Karpas-422 (cell line): ENCODE measurements around the gene COL15A1. TPM values are rescaled to one million over a fixed set of nuclear protein-coding genes. Genes with fewer than 3 reads are reported as not detected.
A peak's percentile ranks its signal among the peaks of the same experiment; 100 is the strongest.

Source experiments
- DNase-seq: peaks from one replicate; pipeline ENCODE4 v3.0.0-alpha.2; 2015
- H2AFZ ChIP-seq: fragments of 200-600 bp; sonication (generic); 2 replicates; pipeline ENCODE4 v1.6.1; 2014; ENCODE audit warnings: antibody characterized with exemption, low read length, mixed read lengths
- H3K27ac ChIP-seq: fragments of 200-600 bp; sonication (generic); 2 replicates; pipeline ENCODE4 v1.5.1; 2014; ENCODE audit warnings: mild to moderate bottlenecking, low read length, moderate library complexity
- H3K27me3 ChIP-seq: fragments of 200-600 bp; sonication (generic); 2 replicates; pipeline ENCODE4 v1.6.1; 2014; ENCODE audit warnings: low read length, mixed read lengths
- H3K36me3 ChIP-seq: fragments of 200-600 bp; sonication (generic); 2 replicates; pipeline ENCODE4 v1.6.1; 2014; ENCODE audit warnings: low read length, mixed read lengths; ENCODE audit not compliant: insufficient read depth
- H3K4me1 ChIP-seq: fragments of 200-600 bp; sonication (generic); 2 replicates; pipeline ENCODE4 v1.6.1; 2014; ENCODE audit warnings: mild to moderate bottlenecking, low read length, mixed read lengths
- H3K4me2 ChIP-seq: fragments of 200-600 bp; sonication (generic); 2 replicates; pipeline ENCODE4 v1.6.1; 2014; ENCODE audit warnings: low read length, low read depth, mild to moderate bottlenecking; ENCODE audit not compliant: poor library complexity, severe bottlenecking
- H3K4me3 ChIP-seq: fragments of 200-600 bp; sonication (generic); 2 replicates; pipeline ENCODE4 v1.5.1; 2014; ENCODE audit warnings: mild to moderate bottlenecking, antibody characterized with exemption, low read length, mixed read lengths
- H3K79me2 ChIP-seq: fragments of 200-600 bp; sonication (generic); 2 replicates; pipeline ENCODE4 v1.6.1; 2014; ENCODE audit warnings: mild to moderate bottlenecking, low read length, mixed read lengths
- H3K9ac ChIP-seq: fragments of 200-600 bp; sonication (generic); 2 replicates; pipeline ENCODE4 v1.6.0; 2014; ENCODE audit warnings: low read length
- H3K9me2 ChIP-seq: fragments of 200-600 bp; sonication (generic), shearing (Covaris generic); replicated peaks from 2 replicates; pipeline ENCODE4 v1.6.0; 2014; ENCODE audit warnings: mild to moderate bottlenecking, low read length, moderate library complexity; ENCODE audit not compliant: insufficient read depth
- H3K9me3 ChIP-seq: fragments of 300-700, 200-600 bp; sonication (generic); 2 replicates; pipeline ENCODE4 v1.6.1; 2014; ENCODE audit warnings: low read length, mixed read lengths
- H4K20me1 ChIP-seq: fragments of 200-600 bp; sonication (generic); 2 replicates; pipeline ENCODE4 v1.6.1; 2014; ENCODE audit warnings: mild to moderate bottlenecking, antibody characterized with exemption, low read length, low read depth; ENCODE audit not compliant: insufficient read depth
- total RNA-seq: library from RNA; depleted of rRNA; stranded (reverse); fragments of >200 nt; shearing (Covaris generic); gene quantifications from 2 replicates; pipeline ENCODE4 v1.2.3, GENCODE V29; 2014; ENCODE audit warnings: low replicate concordance

COL15A1 gene
- total RNA-seq, 1 experiment from 2014 or later: 0.93 TPM

GRCh38 chr9:99062549-99062948 lies 118.8 kb downstream of the COL15A1 start:
- no peak overlapping the region for H3K9ac ChIP-seq
- H3K9me3 ChIP-seq: no peaks in the 10 kb centered on the region
- H3K27me3 ChIP-seq: no peaks in the 10 kb centered on the region
- H3K36me3 ChIP-seq: no peaks in the 10 kb centered on the region
- H2AFZ ChIP-seq: no peak overlapping the region
- no peak for DNase-seq
- H3K79me2 ChIP-seq: no peaks in the 10 kb centered on the region
- no peak overlapping the region for H3K4me2 ChIP-seq
- H3K4me3 ChIP-seq: no peak overlapping the region
- no peaks in the 10 kb centered on the region for H3K9me2 ChIP-seq
- no peak overlapping the region for H3K27ac ChIP-seq
- no peaks in the 10 kb centered on the region for H4K20me1 ChIP-seq
- peaks cover 34% of the 10 kb centered on the region for H3K4me1 ChIP-seq

GRCh38 chr9:99063522-99063921 lies 119.8 kb downstream of the COL15A1 start:
- Histone ChIP-seq H3K27ac (no peak overlapping the region), H4K20me1 (no peaks in the 10 kb centered on the region), H3K9me3 (no peaks in the 10 kb centered on the region), H3K4me2 (no peak overlapping the region), H3K9me2 (no peaks in the 10 kb centered on the region), H3K4me3 (no peak overlapping the region), H3K36me3 (no peaks in the 10 kb centered on the region), H3K79me2 (no peaks in the 10 kb centered on the region), H3K4me1 (peaks cover 24% of the 10 kb centered on the region), H3K27me3 (no peaks in the 10 kb centered on the region), H2AFZ (no peak overlapping the region), H3K9ac (no peak overlapping the region)
- DNase-seq: no peak

GRCh38 chr9:99066571-99066970 lies 122.9 kb downstream of the COL15A1 start:
- no peaks in the 10 kb centered on the region for H3K36me3 ChIP-seq
- no peaks in the 10 kb centered on the region for H3K79me2 ChIP-seq
- H3K9ac ChIP-seq: no peak overlapping the region
- DNase-seq: no peak
- no peak overlapping the region for H3K4me3 ChIP-seq
- H3K9me2 ChIP-seq: no peaks in the 10 kb centered on the region
- H3K9me3 ChIP-seq: no peaks in the 10 kb centered on the region
- H4K20me1 ChIP-seq: no peaks in the 10 kb centered on the region
- no peak overlapping the region for H3K27ac ChIP-seq
- no peak overlapping the region for H3K4me2 ChIP-seq
- H3K27me3 ChIP-seq: no peaks in the 10 kb centered on the region
- no peak overlapping the region for H2AFZ ChIP-seq
- peaks cover 27% of the 10 kb centered on the region for H3K4me1 ChIP-seq

- Histone ChIP-seq H3K36me3 (no peaks in the 10 kb centered on the region), H3K4me1 (peaks cover 30% of the 10 kb centered on the region), H3K27me3 (no peaks in the 10 kb centered on the region), H3K9me2 (no peaks in the 10 kb centered on the region), H4K20me1 (no peaks in the 10 kb centered on the region), H3K4me3 (no peak overlapping the region), H3K9me3 (no peaks in the 10 kb centered on the region), H3K9ac (no peak overlapping the region), H3K4me2 (no peak overlapping the region), H2AFZ (no peak overlapping the region), H3K79me2 (no peaks in the 10 kb centered on the region), H3K27ac (no peak overlapping the region)
- no peak for DNase-seq
Observed at GRCh38 chr9:99069075-99069474, 125.4 kb downstream of the COL15A1 start.

GRCh38 chr9:99069546-99069945 lies 125.8 kb downstream of the COL15A1 start:
- no peaks in the 10 kb centered on the region for H3K9me3 ChIP-seq
- H3K9ac ChIP-seq: no peak overlapping the region
- H3K4me2 ChIP-seq: no peak overlapping the region
- peaks cover 30% of the 10 kb centered on the region for H3K4me1 ChIP-seq
- H3K79me2 ChIP-seq: no peaks in the 10 kb centered on the region
- H3K27ac ChIP-seq: no peak overlapping the region
- H3K36me3 ChIP-seq: no peaks in the 10 kb centered on the region
- DNase-seq: no peak
- no peaks in the 10 kb centered on the region for H3K27me3 ChIP-seq
- no peak overlapping the region for H3K4me3 ChIP-seq
- no peaks in the 10 kb centered on the region for H3K9me2 ChIP-seq
- H2AFZ ChIP-seq: no peak overlapping the region
- no peaks in the 10 kb centered on the region for H4K20me1 ChIP-seq

- H3K4me3 ChIP-seq: peak overlapping the region; percentile 42
- no peaks in the 10 kb centered on the region for H3K27me3 ChIP-seq
- H4K20me1 ChIP-seq: no peaks in the 10 kb centered on the region
- no peak overlapping the region; the same call in 1 of the 2 replicates for H3K27ac ChIP-seq
- no peak overlapping the region for H3K9ac ChIP-seq
- no peaks in the 10 kb centered on the region for H3K36me3 ChIP-seq
- peak overlapping the region; percentile 82 for H2AFZ ChIP-seq
- peaks cover 30% of the 10 kb centered on the region for H3K4me1 ChIP-seq
- DNase-seq: peak; percentile 72
- H3K9me3 ChIP-seq: no peaks in the 10 kb centered on the region
- no peaks in the 10 kb centered on the region for H3K79me2 ChIP-seq
- H3K4me2 ChIP-seq: peak overlapping the region; percentile 50
- H3K9me2 ChIP-seq: no peaks in the 10 kb centered on the region
Observed at GRCh38 chr9:99070681-99071080, 127.0 kb downstream of the COL15A1 start.

GRCh38 chr9:99071313-99072039 lies 127.8 kb downstream of the COL15A1 start:
- H3K27ac ChIP-seq: no peak overlapping the region
- H3K36me3 ChIP-seq: no peaks in the 10 kb centered on the region
- H3K4me1 ChIP-seq: peaks cover 32% of the 10 kb centered on the region
- no peaks in the 10 kb centered on the region for H4K20me1 ChIP-seq
- peak overlapping the region; percentile 82 for H2AFZ ChIP-seq
- H3K79me2 ChIP-seq: no peaks in the 10 kb centered on the region
- peak overlapping the region; percentile 50 for H3K4me2 ChIP-seq
- H3K9me3 ChIP-seq: no peaks in the 10 kb centered on the region
- H3K9ac ChIP-seq: peak overlapping the region; percentile 26; the same call in 1 of the 2 replicates
- H3K4me3 ChIP-seq: peak overlapping the region; percentile 42
- H3K27me3 ChIP-seq: no peaks in the 10 kb centered on the region
- H3K9me2 ChIP-seq: no peaks in the 10 kb centered on the region
- no peak for DNase-seq

- no peak overlapping the region for H2AFZ ChIP-seq
- DNase-seq: no peak
- H3K27me3 ChIP-seq: no peaks in the 10 kb centered on the region
- H3K36me3 ChIP-seq: no peaks in the 10 kb centered on the region
- H3K4me1 ChIP-seq: peaks cover 37% of the 10 kb centered on the region
- no peaks in the 10 kb centered on the region for H3K9me2 ChIP-seq
- H3K79me2 ChIP-seq: no peaks in the 10 kb centered on the region
- H3K9ac ChIP-seq: no peak overlapping the region
- no peaks in the 10 kb centered on the region for H4K20me1 ChIP-seq
- no peak overlapping the region for H3K4me3 ChIP-seq
- H3K9me3 ChIP-seq: no peaks in the 10 kb centered on the region
- H3K4me2 ChIP-seq: no peak overlapping the region
- no peak overlapping the region for H3K27ac ChIP-seq
Observed at GRCh38 chr9:99072040-99072394, 128.3 kb downstream of the COL15A1 start.
